HG03432 (cell line): ENCODE data around the gene GNAS-AS1.

Experiments used
- ATAC-seq: cut with Tn5 transposase; IDR thresholded peaks from one replicate; pipeline ENCODE4 v1.9.1; 2021; ENCODE audit warnings: mild to moderate bottlenecking, moderate library complexity; ENCODE audit not compliant: unreplicated experiment

The GNAS-AS1 gene

DNA sequence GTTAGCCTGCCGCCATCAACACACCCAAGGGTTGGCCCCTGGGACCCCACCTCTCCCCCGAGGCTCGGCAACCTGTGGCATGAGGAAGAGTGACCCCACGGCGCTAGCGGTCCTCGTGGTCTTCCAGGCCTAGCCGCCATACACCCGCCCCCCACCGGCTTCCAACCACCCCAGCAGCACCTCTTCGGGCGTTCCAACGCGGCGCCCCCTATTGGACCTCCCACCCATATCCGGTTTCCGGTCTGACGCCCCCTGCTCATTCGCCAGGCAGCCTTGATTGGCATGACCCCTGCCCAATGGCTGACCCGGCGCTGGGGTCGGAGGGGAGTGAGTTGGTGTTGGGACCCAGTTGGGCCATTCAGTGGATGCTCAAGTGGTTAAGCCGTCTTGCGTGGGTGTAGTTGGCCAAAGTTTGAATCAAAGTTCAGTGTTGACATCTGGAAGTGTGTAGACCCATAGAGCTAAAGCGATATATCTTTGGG, at the start of gene GNAS-AS1:
TSS of gene GNAS-AS1 (minus strand) at position 210 of the 482 bp plus-strand sequence.
- ATAC-seq, result peak; percentile 90

DNA sequence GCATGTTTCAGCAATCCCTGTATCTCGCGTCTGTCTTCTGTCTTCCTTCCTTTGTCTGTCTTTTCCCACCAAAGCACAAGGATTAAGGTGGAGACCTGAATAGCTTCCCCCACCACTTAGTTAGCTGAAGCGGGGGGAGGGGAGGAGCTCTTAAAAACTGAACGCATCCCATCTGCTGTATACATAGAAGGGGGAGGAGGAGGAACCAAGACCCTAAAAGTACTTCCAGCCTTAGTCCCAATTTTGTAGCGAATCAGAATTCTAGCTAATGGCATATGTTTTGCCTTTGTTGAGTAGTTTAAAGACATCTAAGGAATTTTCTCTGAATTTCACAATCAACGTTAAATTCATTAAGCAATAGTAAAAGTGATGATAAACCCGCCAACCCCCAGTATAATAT, 49.7 kb upstream of the GNAS-AS1 start:
- ATAC-seq, result no peak

DNA sequence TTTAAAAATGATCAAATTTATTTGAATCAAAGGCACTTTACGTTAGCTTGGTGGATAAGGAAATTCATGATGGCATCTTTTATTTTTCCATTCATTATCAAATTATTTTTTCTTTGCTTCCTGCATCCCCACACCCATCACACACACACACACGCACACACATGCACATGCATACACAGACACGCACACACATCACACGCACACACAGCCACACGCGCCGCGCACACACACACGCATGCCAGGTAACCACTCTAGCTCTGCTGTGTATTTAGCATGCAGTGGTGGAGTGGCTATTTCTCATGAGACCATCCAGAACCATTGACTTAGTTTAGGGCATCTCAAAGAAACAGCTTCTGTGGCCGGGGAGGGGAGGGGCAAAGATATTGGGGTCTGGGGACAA, 48.8 kb upstream of the GNAS-AS1 start:
- no peak for ATAC-seq

DNA sequence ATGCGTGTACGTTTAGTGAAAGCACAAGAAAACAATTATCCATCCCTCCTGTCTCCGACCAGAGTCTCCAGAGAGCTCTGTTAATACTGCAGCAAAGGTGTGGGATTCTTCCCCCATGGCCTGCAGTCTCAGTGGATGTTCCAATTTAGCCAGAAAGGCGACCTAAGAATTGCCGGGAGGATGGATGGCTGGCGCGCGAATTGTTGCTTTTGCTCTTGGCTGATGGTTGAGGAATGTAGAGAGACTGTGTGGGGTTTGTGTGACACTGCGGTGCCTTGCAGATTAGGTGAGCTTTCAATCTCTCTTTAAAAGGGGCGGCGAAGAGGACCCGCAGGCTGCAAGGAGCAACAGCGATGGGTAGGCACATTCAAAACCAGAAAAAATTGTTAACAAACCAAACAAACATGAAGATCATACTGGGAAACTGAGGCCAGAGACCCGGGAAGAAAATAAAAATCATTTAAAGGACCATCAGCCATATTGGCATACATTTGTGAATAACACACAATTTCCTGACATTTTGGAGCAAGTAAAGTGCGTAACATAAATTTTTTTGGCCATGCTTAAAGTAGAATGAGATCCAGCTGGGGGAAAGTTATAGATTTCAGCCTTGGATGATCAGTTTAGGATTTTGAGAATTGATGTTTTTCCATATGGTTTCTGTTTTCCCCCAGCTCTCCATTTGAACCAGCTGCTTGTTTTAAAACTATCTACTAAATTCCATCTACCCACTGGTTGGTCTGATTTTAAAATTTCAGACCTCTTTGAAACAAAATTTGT, 48.1 kb upstream of the GNAS-AS1 start:
- no peak for ATAC-seq

DNA sequence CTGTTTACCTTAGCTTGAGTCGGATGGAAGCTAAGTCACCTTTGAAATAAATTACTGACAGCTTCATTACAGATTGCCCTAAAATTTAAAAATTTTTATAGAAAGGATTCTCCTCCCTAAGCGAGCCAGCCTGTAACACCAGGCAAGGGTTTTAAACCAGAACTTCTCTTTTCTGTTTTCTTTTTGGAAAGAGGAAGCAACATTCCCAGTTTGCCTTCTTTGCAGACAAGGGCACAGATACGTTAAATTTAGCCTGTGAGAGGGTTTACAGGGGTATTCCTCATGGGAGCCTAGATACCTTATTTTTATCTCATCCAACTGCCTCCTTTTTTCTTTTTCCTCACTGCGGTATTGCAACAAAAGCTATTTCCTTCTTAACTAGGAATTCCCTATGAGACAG, 46.8 kb upstream of the GNAS-AS1 start:
- no peak for ATAC-seq

DNA sequence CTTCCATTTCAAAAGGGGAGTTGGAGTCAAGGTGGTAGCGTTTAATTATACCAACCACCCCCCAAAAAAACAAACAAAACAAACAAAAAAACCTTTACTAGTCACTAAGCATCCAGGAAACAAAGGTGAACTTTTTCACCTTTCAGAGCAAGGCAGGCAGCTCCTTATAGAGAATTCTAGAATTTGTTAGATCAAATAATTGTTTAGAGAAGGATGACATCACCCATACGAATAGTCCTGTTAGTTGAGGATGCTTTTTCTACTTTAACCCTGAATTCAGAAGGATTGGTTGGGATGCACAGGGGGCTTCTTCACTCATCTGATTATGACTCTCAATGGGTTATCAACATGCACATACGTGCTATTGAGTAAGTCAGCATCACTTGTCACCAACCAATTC, 46.1 kb upstream of the GNAS-AS1 start:
- no peak for ATAC-seq

DNA sequence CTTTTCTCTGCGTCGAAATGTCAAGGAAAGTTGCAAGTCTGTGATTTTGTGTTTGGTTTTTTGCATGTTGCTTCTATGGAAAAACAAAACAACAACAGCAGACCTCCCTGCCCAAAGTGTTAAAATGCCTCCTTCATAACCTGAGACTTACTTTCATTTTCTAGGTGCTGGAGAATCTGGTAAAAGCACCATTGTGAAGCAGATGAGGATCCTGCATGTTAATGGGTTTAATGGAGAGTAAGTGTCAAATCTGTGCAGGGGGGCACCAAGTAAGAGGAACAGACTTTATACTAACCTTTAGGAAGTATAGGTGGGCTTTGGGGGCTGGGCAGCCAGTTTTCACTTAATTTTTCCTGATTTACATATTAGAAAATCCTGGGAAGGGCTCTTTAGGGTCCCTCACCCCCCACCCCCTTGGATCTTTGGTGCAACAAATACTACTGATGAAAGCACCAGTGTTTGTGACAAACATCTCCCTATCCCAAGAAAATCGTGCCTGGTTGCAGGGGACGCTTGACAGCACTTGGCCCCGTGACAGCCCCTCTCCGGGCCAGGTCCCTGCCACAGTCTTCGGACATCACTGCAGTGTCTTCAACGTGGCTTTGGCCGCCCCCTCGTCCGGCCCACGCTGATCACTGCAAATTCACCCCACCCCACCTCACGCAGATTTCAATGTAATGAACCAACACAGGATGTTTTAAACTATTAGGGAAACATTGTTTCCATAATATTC, 44.9 kb upstream of the GNAS-AS1 start:
- no peak for ATAC-seq

DNA sequence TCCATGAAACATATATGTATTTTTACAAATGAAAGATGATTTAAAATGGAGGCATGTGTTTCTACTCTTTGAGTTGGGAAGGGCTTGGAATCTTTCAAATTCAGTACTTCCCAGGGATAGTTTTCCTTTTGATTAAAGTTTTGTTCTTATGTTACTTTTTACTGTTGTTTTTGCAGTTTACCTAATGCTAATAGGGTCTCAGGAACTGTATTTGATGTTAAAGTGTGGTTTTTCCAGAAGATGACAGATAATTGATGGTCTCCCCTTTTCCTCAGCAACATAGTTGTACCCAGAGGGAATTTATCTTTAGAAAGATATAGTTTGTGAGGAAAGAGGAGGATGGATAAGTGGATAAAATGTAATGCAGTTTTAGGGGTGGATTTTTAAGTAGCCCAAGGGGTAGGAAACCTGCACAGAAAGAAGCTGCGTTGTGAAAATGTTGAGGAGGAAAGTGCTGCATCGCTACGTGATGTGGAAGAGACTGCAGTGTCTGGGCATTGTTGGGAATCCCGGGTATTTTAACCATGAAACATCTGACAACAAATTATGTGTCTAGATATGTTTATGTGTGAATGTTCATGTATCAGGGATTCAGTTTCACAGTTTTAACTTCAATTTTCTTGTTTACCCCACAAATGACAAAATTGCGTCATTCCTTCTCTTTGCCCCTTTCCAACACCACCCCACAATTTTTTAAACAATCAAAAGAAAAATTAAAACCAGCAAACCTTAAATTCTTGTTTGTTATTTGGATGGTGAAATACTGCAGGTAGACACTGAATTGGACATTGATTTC, 44.1 kb upstream of the GNAS-AS1 start:
- no peak for ATAC-seq

DNA sequence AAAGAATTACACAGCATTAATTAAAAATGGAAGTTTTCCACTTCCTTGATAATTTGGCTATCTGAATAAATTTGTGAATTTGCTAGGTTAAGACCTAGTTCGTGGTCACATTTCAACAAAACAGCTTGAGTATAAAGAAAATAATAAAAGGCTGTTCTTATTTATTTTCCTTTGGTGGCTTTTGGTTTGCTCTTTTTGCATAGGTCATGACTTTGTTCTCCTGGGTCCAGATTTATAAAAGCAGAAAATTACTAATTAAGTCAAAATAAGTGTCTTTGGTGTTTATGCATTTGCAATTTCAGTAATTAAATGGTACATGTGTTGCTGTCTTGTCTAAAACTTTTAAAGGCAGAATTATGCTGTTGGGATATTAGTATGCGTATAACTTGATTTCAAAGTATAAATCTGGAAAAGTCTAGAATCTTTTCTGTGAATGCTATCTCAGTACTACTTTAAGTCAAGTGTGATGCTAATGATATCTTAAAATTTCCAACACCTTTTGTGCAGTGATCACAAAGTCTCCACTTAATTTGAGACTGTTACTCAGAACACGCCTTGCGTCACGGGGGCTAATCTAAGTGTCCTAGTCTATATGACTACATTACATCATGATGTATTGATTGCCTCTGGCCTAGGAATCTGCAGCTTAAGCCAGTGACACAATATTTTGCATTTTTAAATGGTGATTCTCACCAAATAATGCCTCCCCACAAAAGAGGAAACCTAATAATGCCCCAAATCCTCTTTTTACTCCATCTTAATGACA, 42.8 kb upstream of the GNAS-AS1 start:
- no peak for ATAC-seq

DNA sequence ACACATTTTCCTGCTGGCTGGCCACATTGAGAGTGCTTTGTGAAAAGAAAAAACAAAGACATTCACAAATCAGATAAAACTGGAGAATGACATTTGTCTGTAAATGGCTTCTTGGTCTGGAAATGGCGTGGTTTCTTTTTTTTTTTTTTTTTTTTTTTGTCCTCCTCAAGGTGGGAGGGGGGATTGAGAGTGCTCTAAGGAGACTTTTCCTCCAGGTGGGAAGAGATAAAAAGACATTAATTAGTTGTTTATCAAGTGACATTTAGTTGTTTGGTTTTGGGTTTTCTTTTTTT, 42.2 kb upstream of the GNAS-AS1 start:
- ATAC-seq, result no peak

DNA sequence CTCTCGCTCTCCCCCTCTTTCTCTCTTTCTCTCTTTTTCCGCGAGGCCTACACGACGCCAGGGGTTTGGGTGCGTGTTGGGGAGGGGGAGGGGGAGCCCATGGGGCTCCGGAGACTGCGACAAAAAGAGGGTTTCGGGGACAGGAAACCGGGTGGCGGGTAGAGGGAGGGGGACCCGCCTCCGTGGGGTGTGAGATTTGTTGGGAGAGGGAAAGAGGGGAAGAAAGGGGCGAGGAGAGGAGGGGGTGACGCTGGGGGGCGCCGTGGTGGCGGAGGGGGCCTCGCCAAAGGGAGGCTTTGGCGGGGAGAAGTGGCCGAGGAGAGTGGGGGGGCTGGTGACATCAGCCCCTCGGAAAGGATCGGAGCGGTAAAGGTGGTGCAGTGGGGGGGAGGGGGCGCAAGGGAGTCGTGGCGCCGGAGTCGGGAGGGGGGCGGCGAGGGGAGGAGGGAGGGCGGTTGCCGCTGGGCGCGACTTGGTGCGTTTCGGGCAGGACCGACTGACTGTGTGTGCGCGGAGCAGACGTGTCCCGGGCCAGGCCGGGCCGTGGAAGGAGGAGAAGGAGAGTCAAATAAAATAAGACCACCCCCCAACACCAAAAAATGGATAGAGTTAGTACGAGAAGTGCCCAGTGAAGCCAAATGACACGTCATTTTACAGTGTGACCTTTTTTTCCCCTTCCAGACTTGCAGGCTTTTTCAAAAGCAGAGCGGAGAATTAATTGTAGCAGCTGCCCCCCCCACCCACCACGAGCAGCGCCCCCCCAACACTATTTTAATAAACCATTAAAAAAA, 41.6 kb upstream of the GNAS-AS1 start:
- ATAC-seq, result peak; percentile 10

DNA sequence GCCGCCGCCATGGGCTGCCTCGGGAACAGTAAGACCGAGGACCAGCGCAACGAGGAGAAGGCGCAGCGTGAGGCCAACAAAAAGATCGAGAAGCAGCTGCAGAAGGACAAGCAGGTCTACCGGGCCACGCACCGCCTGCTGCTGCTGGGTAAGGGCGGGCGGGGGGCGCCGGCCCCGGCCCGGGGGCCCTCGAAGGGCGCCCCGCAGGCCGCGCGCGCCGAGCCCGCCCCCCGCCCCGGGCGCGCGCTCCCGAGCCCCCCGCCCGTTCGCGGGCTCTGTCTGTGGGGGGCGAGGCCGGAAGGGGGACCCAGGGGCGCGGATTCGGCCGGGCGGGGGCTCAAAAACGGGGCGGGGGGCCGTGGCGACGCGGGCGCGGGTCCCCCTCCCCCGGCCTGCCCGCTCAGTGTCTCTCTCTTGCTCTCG, 41.0 kb upstream of the GNAS-AS1 start:
- peak; percentile 5 for ATAC-seq

DNA sequence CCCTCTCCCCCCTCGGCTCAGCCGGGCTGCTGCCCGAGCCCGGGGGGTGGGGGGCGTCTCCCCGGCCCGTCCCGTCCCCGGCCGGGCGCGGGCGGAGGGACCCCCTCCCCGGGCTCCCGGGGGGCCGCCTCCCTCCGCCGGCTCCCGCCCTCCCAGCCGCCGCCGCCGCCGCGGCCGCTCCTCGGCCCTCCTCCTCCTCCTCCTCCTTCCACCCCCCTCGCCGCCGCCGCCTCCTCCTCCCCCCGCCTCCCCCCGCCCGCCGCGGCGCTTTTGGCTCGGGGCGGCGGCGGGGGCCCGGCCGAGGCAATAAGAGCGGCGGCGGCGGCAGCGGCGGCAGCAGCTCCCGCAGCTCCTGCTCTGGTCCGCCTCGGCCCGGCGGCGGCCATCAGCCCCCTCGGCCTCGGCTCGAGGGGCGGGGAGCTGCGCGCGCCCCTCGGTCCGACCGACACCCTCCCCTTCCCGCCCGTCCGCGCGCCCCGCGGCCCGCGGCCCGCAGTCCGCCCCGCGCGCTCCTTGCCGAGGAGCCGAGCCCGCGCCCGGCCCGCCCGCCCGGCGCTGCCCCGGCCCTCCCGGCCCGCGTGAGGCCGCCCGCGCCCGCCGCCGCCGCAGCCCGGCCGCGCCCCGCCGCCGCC, 40.5 kb upstream of the GNAS-AS1 start:
- peak; percentile 28 for ATAC-seq

DNA sequence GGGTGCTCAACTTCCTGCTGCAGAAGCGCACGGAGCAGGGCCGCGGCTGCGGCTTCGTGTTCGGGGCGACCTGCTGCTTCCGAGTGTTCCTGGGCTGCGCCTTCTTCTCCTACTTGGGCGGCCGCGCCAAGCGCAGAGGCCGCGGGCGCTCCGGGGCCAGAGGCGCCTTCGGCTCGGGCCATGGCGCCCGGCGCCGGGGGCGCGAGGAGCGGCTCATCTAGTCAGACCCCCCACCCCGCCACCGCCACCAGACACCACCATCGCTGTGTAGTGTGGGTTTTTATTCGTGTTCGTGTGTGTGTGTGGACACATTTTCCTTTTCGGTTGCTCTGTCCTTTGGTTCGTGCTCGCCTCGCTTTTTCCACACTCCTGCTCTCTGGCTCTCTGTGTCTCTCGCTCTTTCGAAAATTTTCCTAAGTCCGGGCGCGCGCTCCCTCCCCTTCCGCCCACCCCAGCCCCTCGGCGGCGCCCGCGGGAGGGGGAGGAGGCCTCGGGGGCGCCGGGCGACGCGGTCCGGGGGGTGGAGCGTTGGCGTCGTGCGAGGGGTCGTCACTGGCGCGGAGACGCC, 39.9 kb upstream of the GNAS-AS1 start:
- ATAC-seq, result peak; percentile 28

DNA sequence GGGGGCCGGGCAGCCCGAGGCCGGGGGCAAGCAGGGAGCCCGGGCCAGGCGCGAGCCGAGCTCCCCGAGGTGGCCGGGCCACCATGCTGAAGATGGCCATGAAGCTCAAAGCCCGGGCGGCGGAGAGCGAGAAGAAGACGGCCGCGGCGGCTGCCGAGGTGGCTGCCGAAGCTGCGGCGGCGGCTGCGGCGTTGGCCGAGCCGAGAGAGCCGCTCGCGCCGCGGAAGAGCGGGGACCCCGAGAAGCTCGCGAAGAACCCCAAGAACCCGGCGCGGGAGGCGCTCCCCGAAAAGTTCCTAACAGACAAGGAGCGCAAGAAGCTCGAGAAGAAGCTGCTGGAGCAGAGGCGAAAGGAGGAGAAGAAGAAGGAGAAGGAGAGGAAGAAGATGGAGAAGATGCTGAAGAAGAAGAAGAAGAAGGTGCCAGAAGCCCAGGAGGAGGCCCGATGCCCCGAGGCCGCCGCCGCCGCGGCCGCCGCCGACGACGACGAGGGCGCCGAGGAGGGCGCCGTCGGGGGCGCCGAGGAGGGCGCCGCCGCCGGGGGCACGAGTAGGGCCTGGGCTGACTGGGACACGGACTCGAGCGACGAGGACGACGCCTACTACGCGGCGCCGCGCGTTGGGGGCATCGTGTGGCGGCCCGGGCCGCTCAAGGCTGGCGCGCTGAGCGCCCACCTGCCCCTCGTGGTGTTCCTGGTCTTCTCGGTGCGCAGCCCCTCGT, 39.3 kb upstream of the GNAS-AS1 start:
- ATAC-seq, result no peak

DNA sequence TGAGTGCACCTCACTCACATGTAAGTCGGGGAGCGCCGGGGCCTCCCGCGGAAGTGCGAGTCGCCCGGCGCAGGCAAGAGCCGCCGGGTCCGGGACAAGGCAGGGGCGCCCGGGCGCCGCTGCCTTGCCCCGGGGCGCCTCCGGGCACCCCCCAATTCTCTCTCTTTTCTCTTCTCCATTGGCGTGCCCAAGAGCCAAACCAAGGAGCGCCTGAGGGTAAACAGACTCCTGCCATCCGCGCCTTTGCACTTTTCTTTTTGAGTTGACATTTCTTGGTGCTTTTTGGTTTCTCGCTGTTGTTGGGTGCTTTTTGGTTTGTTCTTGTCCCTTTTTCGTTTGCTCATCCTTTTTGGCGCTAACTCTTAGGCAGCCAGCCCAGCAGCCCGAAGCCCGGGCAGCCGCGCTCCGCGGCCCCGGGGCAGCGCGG, 38.6 kb upstream of the GNAS-AS1 start:
- no peak for ATAC-seq

DNA sequence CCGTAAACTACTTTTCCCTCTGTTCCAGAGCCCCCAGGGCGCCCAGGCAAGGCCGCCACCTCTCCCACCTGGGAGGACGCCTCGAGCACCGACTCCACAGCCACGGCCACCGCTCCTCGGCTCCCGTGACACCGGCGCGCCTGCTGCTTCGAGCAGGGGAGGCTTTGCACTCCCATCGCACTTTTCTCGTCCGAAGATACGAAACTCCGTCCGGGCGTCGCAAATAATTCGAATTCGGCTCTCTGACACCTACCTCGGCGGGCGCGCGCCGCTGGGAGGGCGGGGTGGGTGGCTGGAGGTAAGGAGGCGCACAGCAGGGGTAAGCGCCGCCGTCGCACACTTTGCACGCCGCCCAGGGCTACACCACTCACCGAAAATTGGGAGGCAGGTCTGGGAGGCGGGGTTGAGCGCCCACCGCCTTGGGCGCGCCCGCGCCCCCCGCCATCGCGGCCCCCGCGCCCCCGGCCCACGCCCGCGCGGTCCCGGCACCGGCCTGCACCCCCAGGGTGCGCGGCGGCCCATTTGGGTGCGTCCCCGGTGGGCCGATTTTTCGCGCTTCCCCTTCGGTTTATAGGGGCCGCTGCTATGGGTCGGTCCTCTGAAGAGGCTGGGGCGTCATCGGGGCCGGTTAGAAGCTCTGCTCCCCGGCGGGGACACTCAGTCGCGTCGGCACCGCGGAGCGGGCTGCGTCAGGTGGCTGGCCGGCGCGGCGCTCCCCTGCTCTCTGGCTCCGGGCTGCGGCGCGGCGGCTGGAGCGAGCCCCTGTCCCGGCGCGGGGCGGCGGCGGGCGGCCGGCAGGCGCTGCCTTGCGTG, 38.0 kb upstream of the GNAS-AS1 start:
- ATAC-seq, result peak; percentile 39

DNA sequence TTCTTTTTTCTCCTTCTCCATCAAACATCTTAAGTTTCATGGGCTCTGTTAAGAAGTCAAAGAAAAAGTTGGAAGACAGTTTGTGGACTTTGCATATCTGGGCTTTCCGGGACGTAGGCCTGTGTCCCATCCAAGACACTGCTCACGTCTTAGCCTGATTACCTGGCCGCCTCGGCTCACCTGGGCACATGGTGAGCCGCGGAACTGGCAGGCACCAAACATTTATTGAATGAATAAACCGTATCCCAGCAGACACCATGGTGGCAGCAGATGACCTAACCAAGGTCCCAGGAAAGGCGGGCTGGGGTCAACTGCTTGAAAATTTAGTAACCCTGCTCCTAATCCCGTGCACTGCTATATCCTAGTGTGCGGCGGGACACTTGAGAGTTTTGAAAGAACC, 37.4 kb upstream of the GNAS-AS1 start:
- no peak for ATAC-seq
